Glutamatergic neuron (in vitro differentiated cells): ENCODE results near the gene CNOT4. TPM values are rescaled to one million over a fixed set of nuclear protein-coding genes. Genes with fewer than 3 reads are reported as not detected.

Source experiments
- DNase-seq: peaks from one replicate; pipeline ENCODE4 v3.0.0; 2022
- H3K27ac Mint-ChIP-seq: one replicate; pipeline ENCODE4 v1.8.0; 2020; ENCODE audit warnings: mild to moderate bottlenecking, mixed read lengths, inconsistent platforms; ENCODE audit not compliant: unreplicated experiment
- H3K27me3 Mint-ChIP-seq: one replicate; pipeline ENCODE4 v1.8.0; 2020; ENCODE audit warnings: mild to moderate bottlenecking, moderate library complexity, mixed read lengths, inconsistent platforms; ENCODE audit not compliant: unreplicated experiment
- H3K36me3 Mint-ChIP-seq: one replicate; pipeline ENCODE4 v1.8.0; 2020; ENCODE audit warnings: mild to moderate bottlenecking, mixed read lengths, inconsistent platforms; ENCODE audit not compliant: unreplicated experiment
- H3K4me1 Mint-ChIP-seq: one replicate; pipeline ENCODE4 v1.8.0; 2020; ENCODE audit warnings: mild to moderate bottlenecking, low read depth, mixed read lengths, inconsistent platforms; ENCODE audit not compliant: unreplicated experiment
- H3K4me3 Mint-ChIP-seq: one replicate; pipeline ENCODE4 v1.8.0; 2020; ENCODE audit warnings: mild to moderate bottlenecking, mixed read lengths, inconsistent platforms; ENCODE audit not compliant: unreplicated experiment
- H3K9me3 Mint-ChIP-seq: one replicate; pipeline ENCODE4 v1.8.0; 2020; ENCODE audit warnings: mild to moderate bottlenecking, moderate library complexity, mixed read lengths, inconsistent platforms; ENCODE audit not compliant: unreplicated experiment
- total RNA-seq: library from RNA; stranded (reverse); fragmentation: NEBNext Ultra II Directional; extraction: Animal tissue kit (Norgen Biotek cat#: 25700); gene quantifications from one replicate; pipeline ENCODE4 v1.2.1, GENCODE V29; 2021; ENCODE audit not compliant: unreplicated experiment
- TF ChIP-seq, protein P1 (sequence below): fragments of 200-600 bp; sonication (generic); IDR thresholded peaks from one replicate; pipeline ENCODE4 v1.5.0; 2021; ENCODE audit not compliant: partially characterized antibody, unreplicated experiment

CNOT4 gene
- total RNA-seq, 1 donor from 2014 or later: 25.3 TPM

DNA sequence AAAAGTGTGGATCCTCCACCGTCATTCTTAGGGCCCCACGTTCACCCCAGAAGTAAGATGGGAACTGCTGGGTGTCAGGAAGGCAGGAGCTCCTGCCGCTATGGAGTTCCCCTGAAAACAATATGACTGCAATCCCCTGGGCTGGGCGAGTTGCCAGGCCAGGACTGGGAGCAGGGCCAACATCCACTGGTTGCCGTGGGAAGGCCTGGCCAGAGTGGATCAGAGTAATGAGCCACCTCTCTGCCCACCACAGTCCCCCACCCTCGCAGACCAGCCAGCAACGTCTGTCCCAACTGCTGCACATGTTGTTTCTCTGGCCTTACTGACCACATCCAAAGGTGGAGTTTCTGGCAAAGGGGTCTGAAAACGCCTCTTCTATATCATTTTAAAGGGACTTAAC, 189.6 kb downstream of the CNOT4 start:
- Mint-ChIP-seq H3K27me3 (peaks cover 2% of the 10 kb centered on the region), H3K36me3 (peaks cover 3% of the 10 kb centered on the region), H3K4me1 (peaks cover 1% of the 10 kb centered on the region), H3K4me3 (no peak overlapping the region), H3K9me3 (no peaks in the 10 kb centered on the region), H3K27ac (no peak overlapping the region)
- DNase-seq: no peak
- TF ChIP-seq, protein P1, sequence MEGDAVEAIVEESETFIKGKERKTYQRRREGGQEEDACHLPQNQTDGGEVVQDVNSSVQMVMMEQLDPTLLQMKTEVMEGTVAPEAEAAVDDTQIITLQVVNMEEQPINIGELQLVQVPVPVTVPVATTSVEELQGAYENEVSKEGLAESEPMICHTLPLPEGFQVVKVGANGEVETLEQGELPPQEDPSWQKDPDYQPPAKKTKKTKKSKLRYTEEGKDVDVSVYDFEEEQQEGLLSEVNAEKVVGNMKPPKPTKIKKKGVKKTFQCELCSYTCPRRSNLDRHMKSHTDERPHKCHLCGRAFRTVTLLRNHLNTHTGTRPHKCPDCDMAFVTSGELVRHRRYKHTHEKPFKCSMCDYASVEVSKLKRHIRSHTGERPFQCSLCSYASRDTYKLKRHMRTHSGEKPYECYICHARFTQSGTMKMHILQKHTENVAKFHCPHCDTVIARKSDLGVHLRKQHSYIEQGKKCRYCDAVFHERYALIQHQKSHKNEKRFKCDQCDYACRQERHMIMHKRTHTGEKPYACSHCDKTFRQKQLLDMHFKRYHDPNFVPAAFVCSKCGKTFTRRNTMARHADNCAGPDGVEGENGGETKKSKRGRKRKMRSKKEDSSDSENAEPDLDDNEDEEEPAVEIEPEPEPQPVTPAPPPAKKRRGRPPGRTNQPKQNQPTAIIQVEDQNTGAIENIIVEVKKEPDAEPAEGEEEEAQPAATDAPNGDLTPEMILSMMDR: no peak

DNA sequence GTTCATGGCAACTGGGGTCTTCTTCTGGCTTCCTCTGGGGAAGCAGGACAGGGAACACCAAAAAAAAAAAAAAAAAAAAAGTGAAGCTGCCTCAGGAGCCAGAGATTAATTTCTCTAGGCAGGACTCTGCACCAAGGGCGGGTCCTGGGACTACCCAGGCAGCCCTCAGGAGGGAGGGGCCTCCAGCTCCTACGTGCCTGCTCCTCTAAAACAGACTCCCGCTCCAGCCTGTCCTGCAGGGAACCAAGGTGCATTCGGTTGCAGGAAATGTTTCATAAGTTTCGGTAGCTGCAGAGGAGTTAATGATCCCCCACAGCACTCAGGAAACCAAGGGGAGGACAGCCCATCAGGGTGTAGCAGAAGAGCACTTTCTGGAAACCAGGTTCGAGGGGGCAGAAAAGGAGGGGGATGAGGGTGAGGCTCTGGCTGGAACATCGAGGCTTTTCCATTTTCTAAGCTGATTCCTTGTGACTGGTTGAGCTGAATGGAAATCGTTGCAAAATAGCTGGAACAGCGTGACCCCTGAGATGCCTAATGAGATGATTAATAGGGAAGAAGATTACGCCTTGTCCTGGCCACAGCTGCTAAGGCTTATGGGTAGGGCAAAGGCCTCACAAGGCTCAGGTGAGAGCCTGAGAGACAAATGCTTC, 192.1 kb downstream of the CNOT4 start:
- peaks cover 5% of the 10 kb centered on the region for H3K36me3 Mint-ChIP-seq
- TF ChIP-seq, protein P1: no peak
- peaks cover 4% of the 10 kb centered on the region for H3K9me3 Mint-ChIP-seq
- no peak for DNase-seq
- H3K27me3 Mint-ChIP-seq: peaks cover 2% of the 10 kb centered on the region
- H3K4me3 Mint-ChIP-seq: no peak overlapping the region
- H3K4me1 Mint-ChIP-seq: peaks cover 1% of the 10 kb centered on the region
- no peak overlapping the region for H3K27ac Mint-ChIP-seq

GRCh38 chr7:135316648-135317313, 193.1 kb downstream of the CNOT4 start:
- Mint-ChIP-seq H3K9me3 (peaks cover 4% of the 10 kb centered on the region), H3K27me3 (peaks cover 2% of the 10 kb centered on the region), H3K4me1 (peaks cover 1% of the 10 kb centered on the region), H3K27ac (no peak overlapping the region), H3K36me3 (peaks cover 5% of the 10 kb centered on the region), H3K4me3 (no peak overlapping the region)
- TF ChIP-seq, protein P1: no peak
- DNase-seq: no peak

DNA sequence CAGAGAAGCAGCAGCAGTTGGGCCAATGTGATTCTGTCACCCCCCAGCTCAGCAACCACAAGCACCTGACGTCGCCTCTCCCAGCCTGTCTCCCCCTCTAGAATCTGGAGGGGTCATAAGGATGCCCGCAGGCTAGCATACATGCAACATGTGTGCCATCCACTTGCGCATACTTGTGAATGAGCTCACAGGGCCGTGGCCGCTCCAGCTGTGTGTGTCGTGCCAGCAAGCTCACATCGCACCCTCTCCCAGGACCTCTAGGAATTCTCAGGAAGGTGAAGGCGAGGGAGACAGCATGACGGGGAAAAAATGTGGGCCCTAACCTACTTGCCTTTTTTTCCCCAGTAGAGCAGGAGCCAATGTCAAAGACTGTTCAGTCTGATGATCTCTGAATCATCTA, 195.9 kb downstream of the CNOT4 start:
- no peak overlapping the region for H3K27ac Mint-ChIP-seq
- DNase-seq: no peak
- no peaks in the 10 kb centered on the region for H3K27me3 Mint-ChIP-seq
- H3K4me1 Mint-ChIP-seq: peaks cover 1% of the 10 kb centered on the region
- peaks cover 7% of the 10 kb centered on the region for H3K9me3 Mint-ChIP-seq
- TF ChIP-seq, protein P1: no peak
- peaks cover 5% of the 10 kb centered on the region for H3K36me3 Mint-ChIP-seq
- H3K4me3 Mint-ChIP-seq: no peak overlapping the region

Other genes starting within 250 kb of the CNOT4 start
- 56.5 TPM for gene NUP205, start 47.8 kb upstream of the CNOT4 start, total RNA-seq
- gene STMP1, start 152.4 kb upstream of the CNOT4 start, total RNA-seq: 54.6 TPM
- not detected for gene SLC13A4, start 218.1 kb upstream of the CNOT4 start, total RNA-seq
- not detected for gene FAM180A, start 238.7 kb upstream of the CNOT4 start, total RNA-seq